ENCODE measurements around the gene SPR. TPM values are rescaled to one million over a fixed set of nuclear protein-coding genes. Genes with fewer than 3 reads are reported as not detected.
"Not testable (repeated sequence)": the region's sequence is repeated elsewhere in the genome, so short reads cannot be mapped to it uniquely, and the experiment has no call there.

The SPR gene
- total RNA-seq, 5 donors from 2014 or later (not counting 1 experiment from before 2014, with no cell fraction given): 0.35 to 0.58 (median 0.39) TPM; not detected in 2

DNA sequence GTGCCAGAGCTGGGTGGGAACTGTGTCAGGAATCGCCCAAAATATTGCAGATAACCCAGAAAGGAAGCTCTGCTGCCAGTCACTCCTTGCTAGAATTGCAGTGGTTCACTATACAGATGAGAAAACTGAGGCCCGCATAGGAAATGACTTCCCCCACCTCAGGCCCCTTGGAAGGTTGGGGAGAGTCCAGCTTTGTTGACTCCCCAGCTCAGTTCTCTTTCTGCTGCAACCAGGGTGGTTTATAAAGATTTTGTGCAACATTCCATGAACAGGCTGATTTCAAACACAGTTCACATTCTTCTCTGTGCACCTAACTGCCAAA, 11.3 kb downstream of the SPR start:
- no peak overlapping the region for H3K27ac Mint-ChIP-seq
- no peaks in the 10 kb centered on the region for H3K36me3 ChIP-seq (ENCODE audit: control insufficient read depth in 2 of 2, extremely low read depth in 1 of 2, insufficient read depth in 1 of 2, low read length in 1 of 2)
- H3K27me3 ChIP-seq (replicated peaks in 1 of 2; ENCODE audit: control insufficient read depth in 2 of 2, extremely low read depth in 1 of 2, insufficient read depth in 2 of 2, low read length in 1 of 2): peaks cover 6 to 63% of the 10 kb centered on the region in 2 experiments
- no peaks in the 10 kb centered on the region for H3K36me3 Mint-ChIP-seq
- H3K9me3 ChIP-seq: no peaks in the 10 kb centered on the region
- ChIA-PET POLR2A (no interaction called here), CTCF (no interaction called here)
- no peak overlapping the region for H3K4me3 ChIP-seq (ENCODE audit: control insufficient read depth in 1 of 2, extremely low read depth in 1 of 2, low read length in 1 of 2)
- H3K27me3 Mint-ChIP-seq: peaks cover 55 to 59% of the 10 kb centered on the region in 2 donors
- no peaks in the 10 kb centered on the region for H3K9me3 Mint-ChIP-seq
- H3K4me1 Mint-ChIP-seq: peaks cover 2 to 8% (median 3%) of the 10 kb centered on the region in 3 donors
- H3K4me3 Mint-ChIP-seq: no peak overlapping the region
- H3K4me1 ChIP-seq (ENCODE audit: control insufficient read depth in 1 of 2, extremely low read depth in 1 of 2, insufficient read depth in 2 of 2, low read length in 2 of 2): no peaks in the 10 kb centered on the region
- H3K27ac ChIP-seq (ENCODE audit: low read length): no peak overlapping the region
- ATAC-seq (replicated peaks in 1 of 4) (no peak), DNase-seq (no peak)
- WGBS (ENCODE audit: insufficient coverage): 20% methylated on average over 1 of the region's 2 CpGs

DNA sequence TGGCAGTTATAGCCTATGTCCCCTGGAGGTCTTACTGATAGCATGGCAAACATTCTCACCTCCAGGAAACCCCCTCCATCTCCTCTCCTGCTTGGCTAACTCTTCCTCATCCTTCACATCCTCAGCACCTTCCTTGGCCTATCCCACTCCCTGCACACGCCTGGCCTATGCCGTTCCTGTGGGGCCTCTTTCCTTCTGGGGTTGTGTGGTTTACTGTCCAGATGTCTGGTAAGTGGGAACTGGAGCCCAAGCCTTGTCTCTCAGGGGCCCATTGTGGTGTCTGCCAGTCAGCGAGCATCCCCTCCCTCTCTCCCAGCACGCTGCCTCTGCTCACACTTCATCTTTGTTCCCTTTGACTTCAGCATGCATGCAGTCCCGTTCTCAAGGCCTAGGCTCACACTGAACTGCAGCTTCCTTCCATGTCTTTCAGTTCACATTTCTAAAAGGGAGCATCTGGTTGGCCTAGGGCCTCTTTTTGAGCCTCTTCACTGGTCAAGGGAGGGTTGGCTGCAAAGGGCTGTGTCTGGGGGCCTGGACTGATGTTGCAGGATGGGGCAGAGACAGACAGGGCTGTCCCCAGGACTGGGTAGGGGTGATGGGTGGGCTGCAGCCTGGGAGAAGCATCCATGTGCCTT, 13.1 kb downstream of the SPR start:
- WGBS (ENCODE audit: insufficient coverage): 71% methylated on average over 3 of the region's 5 CpGs
- ChIA-PET POLR2A (no interaction called here), CTCF (interaction anchor here in 1 of 2 donors (0.7 kb wide), 1 partner anchor 12 kb away, joined by 5 read pairs; no protein-coding TSS in a partner anchor)
- peaks cover 2 to 6% (median 3%) of the 10 kb centered on the region in 3 donors for H3K4me1 Mint-ChIP-seq
- H3K4me3 ChIP-seq (ENCODE audit: control insufficient read depth in 1 of 2, extremely low read depth in 1 of 2, low read length in 1 of 2): no peak overlapping the region
- no peaks in the 10 kb centered on the region for H3K36me3 Mint-ChIP-seq
- H3K27me3 ChIP-seq (replicated peaks in 1 of 2; ENCODE audit: control insufficient read depth in 2 of 2, extremely low read depth in 1 of 2, insufficient read depth in 2 of 2, low read length in 1 of 2): peaks cover 5 to 47% of the 10 kb centered on the region in 2 experiments
- H3K27ac ChIP-seq (ENCODE audit: low read length): no peak overlapping the region
- no peak overlapping the region for H3K4me3 Mint-ChIP-seq
- no peaks in the 10 kb centered on the region for H3K4me1 ChIP-seq (ENCODE audit: control insufficient read depth in 1 of 2, extremely low read depth in 1 of 2, insufficient read depth in 2 of 2, low read length in 2 of 2)
- no peaks in the 10 kb centered on the region for H3K36me3 ChIP-seq (ENCODE audit: control insufficient read depth in 2 of 2, extremely low read depth in 1 of 2, insufficient read depth in 1 of 2, low read length in 1 of 2)
- no peak overlapping the region for H3K27ac Mint-ChIP-seq
- no peak for DNase-seq
- no peaks in the 10 kb centered on the region for H3K9me3 ChIP-seq
- ATAC-seq (replicated peaks in 1 of 4): no peak
- peaks cover 44 to 48% of the 10 kb centered on the region in 2 donors for H3K27me3 Mint-ChIP-seq
- no peaks in the 10 kb centered on the region for H3K9me3 Mint-ChIP-seq

DNA sequence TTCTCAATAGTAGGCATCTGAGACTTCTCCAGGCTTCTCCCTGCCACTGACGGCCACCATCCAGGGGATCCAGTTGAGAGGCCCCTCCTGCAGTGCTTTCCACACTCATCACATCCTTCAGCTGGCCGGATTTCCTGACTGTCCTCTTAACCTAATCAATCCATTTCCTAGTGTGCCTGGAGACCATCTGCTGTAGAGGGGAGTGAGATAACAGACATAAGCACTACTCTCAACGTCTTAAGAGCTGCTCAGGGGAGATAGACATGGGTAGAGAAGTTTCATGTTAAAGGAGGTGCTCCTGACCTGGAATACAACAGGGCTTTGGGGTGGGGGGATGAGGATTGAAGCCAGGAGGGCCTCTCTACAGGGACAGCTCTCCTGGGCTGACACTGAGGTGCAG, 14.2 kb downstream of the SPR start:
- ChIA-PET POLR2A (no interaction called here), CTCF (no interaction called here)
- H3K4me1 ChIP-seq (ENCODE audit: control insufficient read depth in 1 of 2, extremely low read depth in 1 of 2, insufficient read depth in 2 of 2, low read length in 2 of 2): no peaks in the 10 kb centered on the region
- WGBS (ENCODE audit: insufficient coverage): 86% methylated on average over 1 of the region's 3 CpGs
- Mint-ChIP-seq H3K4me1 (no peaks in the 10 kb centered on the region), H3K4me3 (no peak overlapping the region), H3K27me3 (peaks cover 47 to 48% of the 10 kb centered on the region in 2 donors), H3K36me3 (no peaks in the 10 kb centered on the region), H3K9me3 (no peaks in the 10 kb centered on the region), H3K27ac (no peak overlapping the region)
- no peaks in the 10 kb centered on the region for H3K9me3 ChIP-seq
- no peaks in the 10 kb centered on the region for H3K36me3 ChIP-seq (ENCODE audit: control insufficient read depth in 2 of 2, extremely low read depth in 1 of 2, insufficient read depth in 1 of 2, low read length in 1 of 2)
- DNase-seq (no peak), ATAC-seq (replicated peaks in 1 of 4) (no peak)
- H3K4me3 ChIP-seq (ENCODE audit: control insufficient read depth in 1 of 2, extremely low read depth in 1 of 2, low read length in 1 of 2): no peak overlapping the region
- no peak overlapping the region for H3K27ac ChIP-seq (ENCODE audit: low read length)
- peaks cover 3 to 38% of the 10 kb centered on the region in 2 experiments for H3K27me3 ChIP-seq (replicated peaks in 1 of 2; ENCODE audit: control insufficient read depth in 2 of 2, extremely low read depth in 1 of 2, insufficient read depth in 2 of 2, low read length in 1 of 2)

DNA sequence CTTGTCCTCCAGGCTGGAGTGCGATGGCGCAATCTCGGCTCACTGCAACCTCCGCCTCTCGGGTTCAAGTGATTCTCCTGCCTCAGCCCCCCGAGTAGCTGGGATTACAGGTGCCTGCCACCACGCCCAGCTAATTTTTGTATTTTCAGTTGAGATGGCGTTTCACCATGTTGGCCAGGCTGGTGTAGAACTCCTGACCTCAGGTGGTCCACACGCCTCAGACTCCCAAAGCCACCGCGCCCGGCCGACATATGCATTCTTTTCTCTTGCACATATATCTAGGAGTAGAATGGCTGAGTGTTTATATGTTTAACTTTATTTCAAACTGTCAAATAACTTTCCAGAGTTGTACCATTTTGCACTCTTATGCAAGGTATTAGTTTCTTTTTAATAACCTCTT, 20.2 kb downstream of the SPR start:
- not testable (repeated sequence) for ATAC-seq (replicated peaks in 1 of 4); H3K27ac Mint-ChIP-seq

DNA sequence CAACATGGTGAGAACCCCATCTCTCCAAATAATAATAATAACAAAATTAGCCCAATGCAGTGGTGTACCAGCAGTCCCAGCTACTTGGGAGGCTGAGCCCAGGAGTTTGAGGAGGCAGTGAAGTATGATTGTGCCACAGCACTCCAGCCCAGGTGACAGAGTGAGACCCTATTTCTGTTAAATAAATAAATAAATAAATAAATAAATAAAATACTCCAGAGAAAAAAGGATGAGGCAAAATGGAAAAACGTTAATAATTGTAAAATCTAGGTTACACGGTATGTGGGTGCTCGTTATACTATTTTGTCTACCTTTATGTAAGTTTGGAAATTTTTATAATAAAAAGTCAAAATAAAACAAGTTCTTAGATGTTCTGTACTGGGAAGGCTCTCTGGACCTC, 21.5 kb downstream of the SPR start:
- no CpG with 5 or more reads among the region's 3 CpGs for WGBS (ENCODE audit: insufficient coverage)
- H3K36me3 ChIP-seq (ENCODE audit: control insufficient read depth in 2 of 2, extremely low read depth in 1 of 2, insufficient read depth in 1 of 2, low read length in 1 of 2): no peaks in the 10 kb centered on the region
- H3K27me3 ChIP-seq (replicated peaks in 1 of 2; ENCODE audit: control insufficient read depth in 2 of 2, extremely low read depth in 1 of 2, insufficient read depth in 2 of 2, low read length in 1 of 2): peaks cover 30 to 35% of the 10 kb centered on the region in 2 experiments
- H3K9me3 ChIP-seq: no peaks in the 10 kb centered on the region
- H3K4me1 ChIP-seq (ENCODE audit: control insufficient read depth in 1 of 2, extremely low read depth in 1 of 2, insufficient read depth in 2 of 2, low read length in 2 of 2): no peaks in the 10 kb centered on the region
- H3K27ac ChIP-seq (ENCODE audit: low read length): no peak overlapping the region
- POLR2A ChIA-PET: no interaction called here
- Mint-ChIP-seq H3K4me1 (peaks cover 0 to 4% (median 0%) of the 10 kb centered on the region in 3 donors), H3K27me3 (peaks cover 64 to 76% of the 10 kb centered on the region in 2 donors), H3K4me3 (no peak overlapping the region), H3K9me3 (no peaks in the 10 kb centered on the region), H3K27ac (no peak overlapping the region), H3K36me3 (no peaks in the 10 kb centered on the region)
- ATAC-seq (replicated peaks in 1 of 4): no peak
- DNase-seq: no peak
- H3K4me3 ChIP-seq (ENCODE audit: control insufficient read depth in 1 of 2, extremely low read depth in 1 of 2, low read length in 1 of 2): no peak overlapping the region
- CTCF ChIA-PET: no interaction called here

More for the DNA sequence above, 20.2 kb downstream of the SPR start:
- H3K4me3 Mint-ChIP-seq; H3K27ac ChIP-seq (ENCODE audit: low read length); H3K4me1 Mint-ChIP-seq; H3K36me3 Mint-ChIP-seq; DNase-seq; H3K36me3 ChIP-seq (ENCODE audit: control insufficient read depth in 2 of 2, extremely low read depth in 1 of 2, insufficient read depth in 1 of 2, low read length in 1 of 2); H3K9me3 Mint-ChIP-seq; H3K4me3 ChIP-seq (ENCODE audit: control insufficient read depth in 1 of 2, extremely low read depth in 1 of 2, low read length in 1 of 2); H3K4me1 ChIP-seq (ENCODE audit: control insufficient read depth in 1 of 2, extremely low read depth in 1 of 2, insufficient read depth in 2 of 2, low read length in 2 of 2); H3K9me3 ChIP-seq: not testable (repeated sequence)
- ChIA-PET POLR2A (interaction anchor here in 1 of 2 donors (0.7 kb wide), 1 partner anchor 134 kb away, joined by 4 read pairs; no protein-coding TSS in a partner anchor), CTCF (interaction anchor here in 1 of 2 donors (0.6 kb wide), 1 partner anchor 14 kb away, joined by 3 read pairs; no protein-coding TSS in a partner anchor)
- WGBS (ENCODE audit: insufficient coverage): 60% methylated on average over 1 of the region's 13 CpGs
- peaks cover 62 to 74% of the 10 kb centered on the region in 2 donors for H3K27me3 Mint-ChIP-seq
- peaks cover 25 to 32% of the 10 kb centered on the region in 2 experiments for H3K27me3 ChIP-seq (replicated peaks in 1 of 2; ENCODE audit: control insufficient read depth in 2 of 2, extremely low read depth in 1 of 2, insufficient read depth in 2 of 2, low read length in 1 of 2)

GRCh38 chr2:72911256-72911655, 24.0 kb downstream of the SPR start:
- H3K27me3 Mint-ChIP-seq: peaks cover 74 to 88% of the 10 kb centered on the region in 2 donors
- no peak for DNase-seq
- Histone ChIP-seq H3K4me3 (ENCODE audit: control insufficient read depth in 1 of 2, extremely low read depth in 1 of 2, low read length in 1 of 2) (no peak overlapping the region), H3K27me3 (replicated peaks in 1 of 2; ENCODE audit: control insufficient read depth in 2 of 2, extremely low read depth in 1 of 2, insufficient read depth in 2 of 2, low read length in 1 of 2) (peaks cover 32 to 54% of the 10 kb centered on the region in 2 experiments), H3K4me1 (ENCODE audit: control insufficient read depth in 1 of 2, extremely low read depth in 1 of 2, insufficient read depth in 2 of 2, low read length in 2 of 2) (peaks cover 0 to 21% of the 10 kb centered on the region in 2 experiments), H3K27ac (ENCODE audit: low read length) (no peak overlapping the region), H3K9me3 (no peaks in the 10 kb centered on the region), H3K36me3 (ENCODE audit: control insufficient read depth in 2 of 2, extremely low read depth in 1 of 2, insufficient read depth in 1 of 2, low read length in 1 of 2) (no peaks in the 10 kb centered on the region)
- peaks cover 14 to 23% (median 20%) of the 10 kb centered on the region in 3 donors for H3K4me1 Mint-ChIP-seq
- H3K9me3 Mint-ChIP-seq: no peaks in the 10 kb centered on the region
- no peak for ATAC-seq (replicated peaks in 1 of 4)
- no CpG with 5 or more reads among the region's 1 CpG for WGBS (ENCODE audit: insufficient coverage)
- no peak overlapping the region for H3K27ac Mint-ChIP-seq
- no peak overlapping the region for H3K4me3 Mint-ChIP-seq
- H3K36me3 Mint-ChIP-seq: no peaks in the 10 kb centered on the region
- ChIA-PET POLR2A (interaction anchor here in 1 of 2 donors (0.6 kb wide), 1 partner anchor 46 kb away, joined by 9 read pairs; no protein-coding TSS in a partner anchor), CTCF (no interaction called here)
